AML-193 (cell line): ENCODE results near the gene PCDHGA1.

Experiments
- DNase-seq, 2 experiments: peaks; one replicate each; lab custom pipeline; 2025; lab: John Stamatoyannopoulos, UW

PCDHGA1 gene

GRCh38 chr5:141514330-141515133, 184.2 kb downstream of the PCDHGA1 start:
- no peak for DNase-seq

DNA sequence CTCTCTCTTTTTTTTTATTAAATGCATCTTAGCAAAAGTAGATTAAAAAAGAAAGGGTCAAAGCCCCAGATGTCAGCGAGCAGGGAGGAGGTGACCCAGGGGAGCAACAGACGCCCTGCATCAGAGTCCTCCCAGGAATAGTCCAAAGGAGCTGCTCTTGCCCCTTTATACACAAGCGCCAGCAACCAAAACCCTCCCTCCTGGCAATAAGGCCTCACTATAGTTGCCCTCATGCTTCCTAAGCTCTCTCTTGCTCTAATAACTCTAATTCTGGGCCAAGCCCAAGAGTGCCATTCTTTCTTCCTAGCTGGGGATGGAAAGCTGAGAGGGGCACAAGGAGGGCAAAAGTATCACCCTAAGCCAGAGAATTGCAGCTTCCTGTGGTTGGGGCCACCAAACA, 184.8 kb downstream of the PCDHGA1 start:
- no peak for DNase-seq

DNA sequence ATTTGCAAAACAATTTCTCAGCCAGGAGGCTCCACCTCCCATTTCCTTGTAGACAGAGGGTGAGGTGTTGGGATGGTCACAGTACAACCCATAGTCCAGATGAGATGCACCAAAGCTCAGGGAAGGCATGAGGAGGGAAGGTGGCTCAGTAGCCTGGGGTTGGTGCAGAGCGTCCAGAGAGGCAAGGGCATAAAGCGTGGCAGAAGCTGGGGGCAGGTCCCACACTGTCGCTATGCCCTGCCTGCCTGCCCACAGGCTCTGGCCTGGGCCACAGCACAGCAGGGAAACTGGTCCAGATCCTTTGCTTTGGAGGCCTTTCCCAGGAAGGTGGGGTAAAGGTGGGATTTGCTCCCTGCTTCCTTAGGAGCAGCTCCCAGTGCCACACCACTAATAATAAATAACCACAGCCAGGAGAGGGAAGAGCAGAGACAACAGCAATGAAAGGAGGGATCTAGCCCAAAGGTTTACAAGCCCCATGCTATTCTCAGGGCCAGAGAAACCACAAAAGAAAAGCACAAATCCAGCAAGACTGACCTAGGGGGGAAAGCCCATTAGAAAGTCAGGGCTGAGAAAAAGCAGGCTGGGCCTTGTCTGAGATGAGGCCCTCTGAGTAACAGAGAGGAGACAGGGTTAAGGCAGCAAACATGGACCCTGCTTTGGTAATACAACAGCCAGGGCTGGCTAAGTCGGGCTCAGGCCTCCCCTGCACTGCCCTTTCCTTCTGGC, 185.8 kb downstream of the PCDHGA1 start:
- DNase-seq = no peak

- no peak for DNase-seq
Observed at GRCh38 chr5:141516672-141517025, 186.3 kb downstream of the PCDHGA1 start.

DNA sequence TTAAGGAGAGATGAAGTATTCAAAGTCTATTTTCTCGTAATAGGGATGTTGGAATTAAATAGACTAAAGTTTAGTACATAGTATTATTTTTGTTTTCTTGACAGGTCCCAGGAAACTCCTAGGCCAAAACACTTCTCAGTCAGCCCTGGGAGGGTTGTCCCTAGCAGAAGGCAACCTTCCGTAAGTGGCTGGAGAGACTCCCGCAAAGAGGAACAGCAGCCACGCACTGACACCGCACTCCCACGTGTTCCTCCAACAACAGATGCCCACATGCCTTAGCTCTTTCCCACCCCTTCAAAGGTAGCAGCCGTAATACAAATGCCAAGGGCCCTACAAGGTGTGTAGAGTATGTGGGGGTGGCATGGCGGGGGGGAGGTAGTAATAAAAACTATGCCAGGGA, 187.0 kb downstream of the PCDHGA1 start:
- DNase-seq = no peak

DNA sequence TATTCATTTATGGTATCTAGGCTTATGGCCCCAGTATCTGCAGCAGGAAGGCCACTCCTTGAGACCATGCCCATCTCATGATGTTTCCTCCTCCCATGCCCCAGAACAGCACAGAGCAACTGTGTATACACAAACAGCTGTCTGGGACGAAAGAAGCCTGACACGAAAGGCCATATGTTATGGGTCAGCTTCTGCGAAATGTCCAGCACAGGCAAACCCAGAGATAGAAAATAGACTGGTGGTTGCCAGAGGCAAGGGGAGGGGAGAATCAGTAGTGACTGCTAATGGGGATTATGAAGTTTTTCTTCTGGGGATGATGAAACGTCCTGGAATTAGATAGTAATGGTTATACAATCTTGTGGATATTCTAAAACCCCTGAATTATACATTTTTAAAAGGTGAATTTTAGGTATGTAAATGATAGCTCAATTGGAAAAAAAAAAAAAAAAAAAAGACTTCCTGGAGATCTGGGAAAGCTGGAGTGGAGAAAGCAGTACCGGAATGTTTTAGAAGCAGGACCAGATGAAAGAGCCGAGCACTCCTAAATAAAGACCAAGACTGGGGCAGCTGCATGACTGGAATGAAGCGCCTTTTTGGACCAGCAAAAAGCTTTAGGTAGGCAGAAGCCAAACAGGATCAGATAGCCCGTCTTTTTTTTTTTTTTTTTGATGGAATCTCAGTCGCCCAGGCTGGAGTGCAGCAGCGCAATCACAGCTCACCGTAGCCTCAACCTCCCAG, 187.7 kb downstream of the PCDHGA1 start:
- DNase-seq = no peak

- no peak for DNase-seq
Observed at GRCh38 chr5:141518618-141519015, 188.3 kb downstream of the PCDHGA1 start.

DNA sequence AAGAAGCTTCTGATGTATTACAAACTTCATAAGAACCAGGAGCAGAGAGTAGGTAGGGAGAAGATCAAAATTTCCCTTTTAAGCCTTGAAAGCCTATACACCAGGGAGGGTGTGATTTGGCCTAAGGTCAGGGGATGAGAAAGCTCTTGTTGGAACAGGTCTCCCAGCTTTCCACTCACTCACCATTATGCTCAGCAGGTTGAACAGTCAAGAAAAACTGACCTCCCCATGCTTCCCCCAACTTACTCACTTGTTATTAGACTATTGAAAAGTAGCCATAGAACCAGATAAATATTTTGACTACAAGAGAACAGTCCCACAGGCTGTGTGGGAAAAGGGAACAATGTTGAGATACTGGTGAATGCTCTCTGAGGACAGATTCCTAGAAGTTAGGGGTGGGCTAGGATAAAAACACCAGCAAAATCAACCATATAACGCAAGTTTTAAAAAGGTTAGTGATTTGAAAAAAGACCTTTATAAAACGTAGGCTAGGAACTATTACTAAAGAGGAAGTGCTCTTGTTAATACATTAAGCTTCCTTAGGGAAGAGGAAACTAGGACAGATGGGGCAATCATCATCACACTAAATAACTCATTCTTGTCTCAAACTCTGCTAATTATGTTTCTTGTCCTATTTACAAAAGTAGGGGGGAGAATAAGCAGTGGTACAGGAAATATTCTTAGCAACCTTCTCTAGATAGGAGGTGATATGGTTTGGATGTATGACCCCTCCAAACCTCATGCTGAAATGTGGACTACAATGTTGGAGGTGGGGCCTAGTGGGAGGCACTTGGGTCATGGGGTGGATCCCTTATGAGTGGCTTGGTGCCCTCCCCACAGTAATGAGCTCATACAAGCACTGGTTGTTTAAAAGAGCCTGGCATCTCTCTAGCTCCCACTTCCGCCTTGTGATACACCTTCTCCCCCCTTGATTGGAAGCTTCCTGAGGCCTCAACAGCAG, 189.6 kb downstream of the PCDHGA1 start:
- peak; percentile 26 to 36 for DNase-seq

DNA sequence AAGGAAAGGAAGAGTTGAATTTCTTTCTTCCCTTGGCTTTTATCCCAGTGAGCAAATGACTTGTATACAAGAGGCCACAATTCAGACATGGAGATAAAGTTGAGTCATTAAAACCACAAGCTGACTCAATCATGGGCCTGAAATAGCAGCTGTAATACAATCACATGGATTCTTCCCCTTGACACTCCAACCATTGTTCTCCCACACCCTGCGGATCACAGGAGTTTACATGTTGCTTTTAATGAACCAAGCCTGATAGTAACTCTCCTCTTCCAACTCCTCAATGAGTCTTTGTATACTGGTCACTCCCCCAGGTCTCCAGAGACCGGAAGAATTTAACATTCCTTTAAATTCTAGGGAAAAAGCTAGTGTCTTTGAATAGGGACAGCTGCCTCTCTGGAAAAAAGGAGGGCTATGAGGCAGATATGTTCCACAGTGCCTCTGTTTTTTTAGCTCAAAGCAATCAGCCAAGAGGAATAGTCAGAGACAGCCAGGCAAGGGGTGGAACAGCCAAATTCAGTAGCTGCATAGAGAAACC, 191.0 kb downstream of the PCDHGA1 start:
- DNase-seq = peak; percentile 78 to 84

DNA sequence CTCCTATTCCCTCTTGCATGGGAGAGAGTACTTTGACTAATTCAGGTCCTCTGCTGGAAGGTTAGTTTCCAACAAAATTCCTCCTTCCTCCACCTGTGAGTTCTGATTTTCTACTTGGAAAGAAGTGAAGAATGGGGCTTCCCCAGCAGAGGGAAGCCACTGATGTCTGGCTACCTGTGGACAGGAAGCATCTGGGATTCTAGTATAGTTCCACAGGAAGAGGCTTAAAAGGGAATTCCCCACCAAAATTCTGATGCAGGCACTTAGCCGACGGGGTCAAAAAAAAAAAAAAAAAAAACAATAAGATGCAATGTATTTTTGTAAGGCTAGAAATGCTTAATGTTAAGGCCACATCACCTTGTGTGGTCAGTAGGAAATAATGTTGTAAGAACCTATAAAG, 192.0 kb downstream of the PCDHGA1 start:
- no peak for DNase-seq

- no peak for DNase-seq
Observed at GRCh38 chr5:141523991-141524390, 193.7 kb downstream of the PCDHGA1 start.

GRCh38 chr5:141524604-141525597, 194.6 kb downstream of the PCDHGA1 start:
- peak; percentile 18 to 36 for DNase-seq

GRCh38 chr5:141525653-141526052, 195.3 kb downstream of the PCDHGA1 start:
- no peak for DNase-seq

GRCh38 chr5:141527426-141527825, 197.1 kb downstream of the PCDHGA1 start:
- no peak for DNase-seq

- no peak for DNase-seq
Observed at GRCh38 chr5:141528291-141528984, 198.1 kb downstream of the PCDHGA1 start.

GRCh38 chr5:141529002-141529401, 198.7 kb downstream of the PCDHGA1 start:
- no peak for DNase-seq

DNA sequence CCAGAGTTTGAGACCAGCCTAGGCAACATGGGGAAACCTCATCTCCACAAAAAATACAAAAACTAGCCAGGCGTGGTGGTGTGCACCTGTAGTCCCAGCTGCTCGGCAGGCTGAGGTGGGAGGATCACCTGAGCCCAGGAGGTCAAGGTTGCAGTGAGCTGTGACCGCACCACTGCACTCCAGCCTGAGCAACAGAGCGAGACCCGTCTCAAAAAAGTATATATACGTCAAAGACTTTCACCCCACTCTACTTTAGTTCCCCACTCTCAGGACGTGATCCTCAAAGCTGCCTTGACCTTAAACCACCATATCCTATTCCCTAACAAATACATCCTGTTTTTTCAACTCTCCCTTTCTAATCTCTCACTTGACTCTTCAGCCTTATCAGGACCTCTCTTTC, 199.6 kb downstream of the PCDHGA1 start:
- no peak for DNase-seq

DNA sequence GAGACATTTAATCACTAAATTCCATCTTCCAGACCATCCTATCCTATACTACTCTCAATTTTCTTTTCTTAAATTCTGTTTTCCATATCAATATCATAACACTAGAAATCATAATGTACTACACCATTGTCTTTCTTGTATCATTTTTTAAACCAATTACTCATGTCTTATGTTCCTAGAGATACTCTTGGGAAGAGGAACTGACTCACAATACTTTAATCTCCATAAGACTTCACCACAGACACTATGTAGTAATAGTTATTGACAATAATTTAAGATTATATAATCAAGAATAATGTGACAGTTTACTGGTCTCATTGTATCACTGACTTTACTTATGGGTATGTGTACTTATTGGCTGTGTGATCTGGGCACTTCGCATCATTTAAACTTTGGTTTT, 202.4 kb downstream of the PCDHGA1 start:
- no peak for DNase-seq

DNA sequence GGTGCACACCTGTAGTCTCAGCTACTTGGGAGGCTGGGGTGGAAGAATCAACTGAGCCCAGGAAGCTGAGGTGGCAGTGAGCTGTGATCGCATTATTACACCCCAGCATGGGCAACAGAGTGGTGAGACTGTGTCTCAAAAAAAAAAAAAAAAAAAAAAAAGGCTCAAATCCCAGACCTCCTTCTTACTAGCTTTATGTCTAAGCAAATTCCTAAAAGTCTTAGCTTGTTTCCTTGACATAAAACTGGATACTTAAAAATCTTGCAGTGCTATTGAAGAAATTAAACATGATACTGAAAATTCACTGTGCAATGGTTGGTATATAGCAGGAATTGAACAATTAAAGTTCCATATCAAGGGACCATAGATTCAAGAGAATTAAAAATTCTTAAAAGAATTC, 203.6 kb downstream of the PCDHGA1 start:
- no peak for DNase-seq
